Eye (tissue), 1 donor: ENCODE measurements around the gene EXD2.
"Not testable (repeated sequence)": the region's sequence is repeated elsewhere in the genome, so short reads cannot be mapped to it uniquely, and the experiment has no call there.

ENCODE experiments used
- DNase-seq: peaks from one replicate; pipeline ENCODE4 v3.0.0-alpha.2; 2015

EXD2 gene

GRCh38 chr14:69259168-69259526, 67.8 kb downstream of the EXD2 start:
- no peak for DNase-seq

DNA sequence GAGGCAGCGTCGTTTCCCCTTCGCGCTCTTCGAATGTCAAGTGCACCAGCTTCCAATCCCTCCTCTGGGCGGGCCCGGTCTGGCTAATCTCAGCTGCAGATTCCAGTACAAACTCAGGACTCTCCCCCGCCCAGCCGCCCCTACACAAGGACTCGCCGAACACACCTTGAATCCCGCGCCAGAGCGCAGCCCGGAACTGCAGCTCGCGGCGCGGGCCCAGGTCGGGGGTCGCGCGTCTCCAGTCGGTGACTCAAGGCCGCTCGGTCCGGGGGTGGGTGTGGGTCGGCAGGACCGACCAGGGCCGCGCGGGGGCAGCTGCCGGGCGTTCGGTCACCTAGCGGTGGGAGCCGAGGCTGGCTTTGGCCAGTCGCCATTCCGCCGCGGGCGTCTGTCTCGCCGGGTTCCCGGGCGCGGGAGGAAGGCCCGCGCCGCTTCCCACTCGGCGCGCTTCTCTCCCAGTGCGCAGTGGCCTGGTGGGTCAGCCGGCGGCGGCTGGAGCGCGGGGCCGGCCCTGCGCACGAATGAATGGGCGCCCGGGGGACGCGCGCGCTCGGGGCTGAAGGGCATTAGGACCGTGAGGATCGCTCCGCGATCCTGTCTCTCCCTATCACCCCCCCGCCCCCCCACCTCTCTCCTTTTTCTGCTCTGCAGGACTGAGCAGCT, 68.4 kb downstream of the EXD2 start, which contains the start of gene GALNT16:
Gene GALNT16, plus strand, starts transcription at position 632 of the 663 bp plus-strand sequence. CDS start 133 bp downstream, outside the sequence.
- DNase-seq, result peak; percentile 84

- DNase-seq, result peak; percentile 80
Observed at GRCh38 chr14:69260190-69260860, 69.0 kb downstream of the EXD2 start.

DNA sequence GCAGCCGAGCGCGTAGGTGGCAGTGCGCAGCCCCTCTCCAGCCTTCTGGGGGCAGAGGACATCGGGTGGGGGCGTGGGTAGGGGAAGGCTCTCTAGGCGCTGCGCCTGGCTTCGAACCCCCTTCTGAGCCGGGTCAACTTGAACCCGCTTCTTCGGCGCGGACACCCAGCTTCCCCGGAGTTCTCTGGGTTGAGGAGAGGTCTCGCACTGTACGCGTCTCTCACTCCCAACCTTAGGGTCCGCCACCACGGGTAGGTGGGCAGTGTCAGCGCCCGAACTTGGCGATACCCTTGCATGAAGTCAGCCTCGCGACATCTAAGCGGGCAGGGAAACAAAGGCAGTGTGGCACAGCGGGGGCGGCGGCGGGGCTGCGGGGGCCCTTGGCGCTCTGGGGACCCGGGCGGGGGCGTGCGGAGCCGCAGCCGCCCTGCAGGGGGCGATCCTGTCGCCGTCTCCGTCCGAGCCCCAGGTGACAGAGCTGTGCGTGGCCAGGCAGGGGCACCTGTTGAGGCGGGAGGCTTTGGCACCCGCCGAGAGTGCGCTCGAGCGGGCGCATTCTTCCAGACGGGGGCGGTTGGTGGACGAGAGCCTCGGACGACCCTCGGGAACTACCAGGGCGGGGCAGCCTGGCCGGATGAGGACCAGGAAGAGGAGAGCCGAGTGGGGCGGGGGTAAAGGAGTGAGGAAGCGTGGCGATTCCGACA, 69.7 kb downstream of the EXD2 start:
- peak; percentile 76 for DNase-seq

- peak; percentile 35 for DNase-seq
Observed at GRCh38 chr14:69261761-69262331, 70.5 kb downstream of the EXD2 start.

DNA sequence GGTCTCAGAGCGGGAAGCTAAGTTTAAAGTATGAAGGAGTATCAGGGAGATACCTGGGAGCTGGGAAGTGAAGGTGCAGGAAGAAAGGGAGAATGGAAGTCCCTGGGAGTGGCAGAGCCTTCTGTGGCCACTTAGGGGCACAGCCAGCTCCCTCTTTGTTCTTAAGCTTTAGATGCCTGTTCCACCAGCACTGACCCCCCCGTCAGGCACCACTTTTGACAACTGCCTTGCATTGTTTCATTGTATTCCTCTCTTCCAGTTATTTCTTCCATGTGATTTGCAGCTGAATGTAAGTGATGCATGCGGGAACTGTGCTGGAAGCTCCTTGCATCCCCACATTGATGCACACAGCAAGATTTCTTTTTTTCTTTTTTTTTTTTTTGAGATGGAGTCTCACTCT, 71.2 kb downstream of the EXD2 start:
- DNase-seq, result no peak

DNA sequence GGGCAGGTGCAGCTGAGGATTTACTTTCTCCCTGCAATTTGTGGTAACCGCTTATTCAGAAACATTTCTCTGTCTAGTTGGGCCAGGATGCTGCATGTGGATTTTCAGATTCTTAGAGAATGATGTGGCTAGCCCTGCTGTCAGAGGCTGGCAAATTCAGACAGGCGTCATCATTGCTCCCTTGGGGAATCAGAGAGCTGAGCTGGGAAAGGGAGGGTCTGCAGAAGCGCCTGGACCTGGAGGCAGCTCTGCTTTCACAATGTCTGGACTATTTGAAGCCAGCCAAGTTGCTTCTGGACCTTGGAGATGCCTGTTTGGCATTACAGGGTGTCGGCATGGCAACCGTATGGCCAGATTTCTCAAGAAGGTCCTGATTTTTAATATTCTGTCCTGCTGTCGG, 72.1 kb downstream of the EXD2 start:
- peak; percentile 68 for DNase-seq

DNA sequence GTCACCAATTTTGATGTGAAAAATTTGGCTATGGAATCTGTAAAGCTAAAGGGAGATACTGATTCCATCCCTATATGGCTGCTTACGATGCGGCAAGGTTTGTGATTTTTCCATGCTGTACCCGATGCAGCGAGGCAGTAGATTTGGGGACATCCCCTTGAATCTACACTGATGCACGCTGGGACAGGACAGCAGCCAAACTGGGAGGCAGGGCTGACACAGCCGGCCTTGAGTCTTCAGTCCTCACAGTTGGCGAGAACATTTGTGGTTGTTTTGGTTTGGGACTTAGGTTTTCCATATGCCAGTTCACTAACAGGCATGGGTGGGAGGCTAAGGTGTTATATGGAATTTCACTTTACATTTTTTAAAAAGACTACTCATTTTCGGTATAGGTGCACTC, 72.5 kb downstream of the EXD2 start:
- DNase-seq, result no peak

GRCh38 chr14:69266572-69267345, 75.5 kb downstream of the EXD2 start:
- no peak for DNase-seq

DNA sequence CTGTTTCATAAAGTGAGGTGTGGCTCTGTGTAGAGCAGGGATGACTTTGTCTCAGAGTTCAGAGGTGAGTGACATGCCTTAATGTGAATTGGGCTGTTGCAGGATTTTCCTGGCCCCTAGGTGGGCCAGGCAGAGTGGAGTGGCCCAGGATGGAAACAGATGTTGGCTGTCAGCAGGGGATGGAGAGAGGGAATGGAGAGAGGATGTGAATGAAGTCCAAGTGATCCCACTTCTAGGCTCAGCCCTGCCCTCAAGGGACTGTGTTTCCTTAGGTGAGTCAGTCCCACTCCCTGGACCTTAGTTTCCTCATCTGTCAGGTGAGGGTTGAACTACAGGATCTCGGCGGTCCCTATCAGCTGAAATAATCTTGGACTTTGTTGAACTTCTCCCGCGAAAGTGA, 76.2 kb downstream of the EXD2 start:
- DNase-seq, result no peak

- DNase-seq, result no peak
Observed at GRCh38 chr14:69268223-69268622, 76.9 kb downstream of the EXD2 start.

- DNase-seq, result no peak
Observed at GRCh38 chr14:69268763-69269162, 77.5 kb downstream of the EXD2 start.

GRCh38 chr14:69269381-69269780, 78.1 kb downstream of the EXD2 start:
- DNase-seq, result no peak

DNA sequence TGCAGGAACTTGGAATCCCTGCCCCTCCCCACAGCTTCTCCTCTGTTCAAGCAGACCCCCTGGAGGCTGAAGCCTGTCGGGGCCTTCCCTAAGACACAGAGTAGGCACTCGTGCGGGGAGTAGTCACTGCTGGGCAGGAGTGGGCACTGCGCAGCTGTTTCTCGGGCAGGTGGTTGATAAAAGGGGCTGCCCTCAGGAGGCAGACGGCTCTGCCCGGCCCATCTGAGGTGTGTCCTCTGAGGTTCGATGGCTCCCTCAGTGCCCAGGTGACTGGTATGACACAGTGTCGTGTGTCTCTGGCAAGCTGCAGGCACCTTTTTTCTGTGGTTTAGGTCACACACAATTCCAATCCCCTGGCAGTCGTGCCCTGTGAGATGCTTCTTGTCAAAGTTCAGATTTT, 78.8 kb downstream of the EXD2 start:
- no peak for DNase-seq

GRCh38 chr14:69270795-69271708, 79.8 kb downstream of the EXD2 start:
- DNase-seq, result no peak

DNA sequence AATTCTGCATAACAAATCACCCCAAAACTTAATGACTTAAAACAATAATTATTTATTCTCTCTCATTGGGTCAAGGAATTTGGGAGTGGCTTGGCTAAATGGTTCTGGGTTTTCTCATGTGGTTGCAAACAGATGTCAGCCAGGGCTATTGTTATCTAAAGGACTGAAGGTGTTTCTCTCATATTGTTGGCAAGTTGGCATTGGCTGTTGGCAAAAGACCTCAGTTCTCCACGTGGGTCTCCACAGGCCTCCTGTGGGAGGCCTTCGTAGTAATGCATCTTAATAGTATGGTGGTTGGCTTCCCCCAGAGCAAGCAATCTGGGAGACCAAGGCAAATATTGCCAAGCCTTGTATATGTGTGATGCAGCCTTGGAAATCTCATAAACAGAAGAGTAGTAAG, 83.0 kb downstream of the EXD2 start:
- no peak for DNase-seq

DNA sequence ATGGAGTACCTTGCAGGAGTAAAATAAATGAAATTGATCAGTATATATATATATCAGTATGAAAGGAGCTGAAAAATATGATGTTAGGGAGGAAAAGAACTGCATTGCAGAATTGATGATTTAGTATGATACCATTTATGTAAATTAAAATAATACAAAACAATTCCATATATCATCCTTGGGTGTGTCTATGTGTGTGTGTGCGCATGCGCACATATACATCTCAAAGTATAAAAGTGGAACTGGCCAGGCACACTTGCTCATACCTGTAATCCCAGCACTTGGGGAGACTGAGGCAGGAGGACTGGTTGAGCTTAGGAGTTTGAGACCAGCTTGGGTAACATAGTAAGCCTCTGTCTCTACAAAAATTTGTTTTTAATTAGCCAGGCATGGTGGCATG, 84.0 kb downstream of the EXD2 start:
- DNase-seq, result no peak

- not testable (repeated sequence) for DNase-seq
Observed at GRCh38 chr14:69277356-69277755, 86.1 kb downstream of the EXD2 start.

DNA sequence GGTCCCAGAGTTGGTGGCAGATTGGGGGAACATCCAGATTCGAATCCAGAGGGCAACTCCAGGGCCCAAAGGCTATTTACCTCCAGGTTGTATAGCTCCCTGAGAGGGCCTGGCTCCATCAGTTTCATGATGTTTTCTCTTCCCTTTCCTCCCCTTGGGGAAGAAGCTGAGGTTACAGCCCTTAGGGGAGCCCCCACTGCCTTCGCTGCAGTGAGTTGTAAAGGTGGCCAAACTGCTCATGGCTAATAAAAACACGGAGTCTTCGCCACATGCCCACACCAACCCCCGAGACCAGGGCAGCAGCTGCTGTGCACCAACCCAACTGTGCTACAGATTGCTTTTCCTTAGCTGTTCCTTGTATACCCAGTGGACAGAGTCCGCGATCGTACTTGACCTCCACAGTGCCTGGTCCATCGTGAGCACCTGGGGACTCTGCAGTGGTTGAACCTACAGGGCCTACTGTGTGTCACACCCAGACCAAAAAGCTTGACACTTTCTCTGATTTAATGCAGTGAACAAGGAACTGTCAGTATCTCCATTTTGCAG, 89.5 kb downstream of the EXD2 start:
- DNase-seq, result no peak

GRCh38 chr14:69281450-69282169, 90.3 kb downstream of the EXD2 start:
- DNase-seq, result peak; percentile 52

- no peak for DNase-seq
Observed at GRCh38 chr14:69282448-69282847, 91.2 kb downstream of the EXD2 start.
